Measurements from ENCODE around the gene CRY2. TPM values are rescaled to one million over a fixed set of nuclear protein-coding genes. Genes with fewer than 3 reads are reported as not detected.

Gene CRY2
- total and polyA plus RNA-seq, 4 donors = 16.7 to 72.9 (median 33.0) TPM

GRCh38 chr11:45909594-45910475, 62.6 kb downstream of the CRY2 start:
- 90% methylated on average over 32 of the region's 32 CpGs for WGBS

DNA sequence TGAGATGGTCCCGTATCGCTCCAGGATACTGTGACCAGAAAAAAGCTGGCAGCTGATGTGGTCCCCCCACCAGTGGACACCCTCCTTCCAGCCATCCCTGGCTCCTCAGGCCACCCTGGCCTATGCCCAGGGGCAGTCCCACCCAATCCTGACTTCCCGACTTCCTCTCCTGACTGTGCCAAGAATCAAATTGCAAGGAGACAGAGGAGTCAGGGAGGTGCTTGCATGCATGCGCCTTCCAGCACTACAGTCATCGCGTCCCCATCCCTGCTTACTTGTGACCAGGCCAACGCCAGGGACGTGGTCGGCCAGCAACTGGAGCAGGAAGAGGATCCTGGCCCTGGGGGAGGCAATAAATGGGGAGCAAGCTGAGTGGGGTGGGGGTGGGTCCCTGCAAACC, 63.3 kb downstream of the CRY2 start:
- Histone ChIP-seq H3K9me3 (ENCODE audit: control insufficient read depth in 4 of 4, low read length in 3 of 4) (no peaks in the 10 kb centered on the region), H3K36me3 (ENCODE audit: control insufficient read depth in 4 of 4, insufficient read depth in 3 of 4, low read depth in 1 of 4, low read length in 3 of 4) (peaks cover 16 to 29% (median 18%) of the 10 kb centered on the region in 4 donors), H3K9ac (ENCODE audit: low read depth in 1 of 2, low read length in 2 of 2) (no peak overlapping the region), H3K4me3 (ENCODE audit: low read depth in 1 of 3, low read length in 3 of 3) (no peak overlapping the region), H3K4me1 (ENCODE audit: control insufficient read depth in 4 of 4, insufficient read depth in 4 of 4, low read length in 3 of 4) (peaks cover 10 to 38% (median 29%) of the 10 kb centered on the region in 4 donors), H3K27ac (ENCODE audit: low read depth in 1 of 2, low read length in 2 of 2) (no peak overlapping the region), H3K27me3 (ENCODE audit: control insufficient read depth in 4 of 4, insufficient read depth in 4 of 4, low read length in 3 of 4) (no peaks in the 10 kb centered on the region)
- no peak for DNase-seq (ENCODE audit: low spot score)
- TF ChIP-seq, protein P1, sequence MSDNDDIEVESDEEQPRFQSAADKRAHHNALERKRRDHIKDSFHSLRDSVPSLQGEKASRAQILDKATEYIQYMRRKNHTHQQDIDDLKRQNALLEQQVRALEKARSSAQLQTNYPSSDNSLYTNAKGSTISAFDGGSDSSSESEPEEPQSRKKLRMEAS (IDR thresholded peaks at IDR 0.05) = no peak
- TF ChIP-seq NR2F2 (IDR thresholded peaks at IDR 0.05) (no peak), YY1 (IDR thresholded peaks at IDR 0.05) (no peak), SP1 (IDR thresholded peaks at IDR 0.05) (no peak), RXRA (IDR thresholded peaks at IDR 0.05) (no peak), FOXA1 (IDR thresholded peaks at IDR 0.05) (no peak), TAF1 (conservative IDR thresholded peaks at IDR 0.05) (no peak), GABPA (IDR thresholded peaks at IDR 0.05 in 1 of 2, conservative IDR thresholded peaks at IDR 0.05 in 1 of 2) (no peak), HNF4A (conservative IDR thresholded peaks at IDR 0.05) (no peak), FOXA2 (IDR thresholded peaks at IDR 0.05) (no peak), EGR1 (IDR thresholded peaks at IDR 0.05; ENCODE audit: low read depth in 2 of 2) (no peak), RAD21 (IDR thresholded peaks at IDR 0.05) (no peak)
- TF ChIP-seq, protein P2, sequence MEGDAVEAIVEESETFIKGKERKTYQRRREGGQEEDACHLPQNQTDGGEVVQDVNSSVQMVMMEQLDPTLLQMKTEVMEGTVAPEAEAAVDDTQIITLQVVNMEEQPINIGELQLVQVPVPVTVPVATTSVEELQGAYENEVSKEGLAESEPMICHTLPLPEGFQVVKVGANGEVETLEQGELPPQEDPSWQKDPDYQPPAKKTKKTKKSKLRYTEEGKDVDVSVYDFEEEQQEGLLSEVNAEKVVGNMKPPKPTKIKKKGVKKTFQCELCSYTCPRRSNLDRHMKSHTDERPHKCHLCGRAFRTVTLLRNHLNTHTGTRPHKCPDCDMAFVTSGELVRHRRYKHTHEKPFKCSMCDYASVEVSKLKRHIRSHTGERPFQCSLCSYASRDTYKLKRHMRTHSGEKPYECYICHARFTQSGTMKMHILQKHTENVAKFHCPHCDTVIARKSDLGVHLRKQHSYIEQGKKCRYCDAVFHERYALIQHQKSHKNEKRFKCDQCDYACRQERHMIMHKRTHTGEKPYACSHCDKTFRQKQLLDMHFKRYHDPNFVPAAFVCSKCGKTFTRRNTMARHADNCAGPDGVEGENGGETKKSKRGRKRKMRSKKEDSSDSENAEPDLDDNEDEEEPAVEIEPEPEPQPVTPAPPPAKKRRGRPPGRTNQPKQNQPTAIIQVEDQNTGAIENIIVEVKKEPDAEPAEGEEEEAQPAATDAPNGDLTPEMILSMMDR (IDR thresholded peaks at IDR 0.05; ENCODE audit: low read depth, low read length, missing input control) = no peak
- TF ChIP-seq, protein P3, sequence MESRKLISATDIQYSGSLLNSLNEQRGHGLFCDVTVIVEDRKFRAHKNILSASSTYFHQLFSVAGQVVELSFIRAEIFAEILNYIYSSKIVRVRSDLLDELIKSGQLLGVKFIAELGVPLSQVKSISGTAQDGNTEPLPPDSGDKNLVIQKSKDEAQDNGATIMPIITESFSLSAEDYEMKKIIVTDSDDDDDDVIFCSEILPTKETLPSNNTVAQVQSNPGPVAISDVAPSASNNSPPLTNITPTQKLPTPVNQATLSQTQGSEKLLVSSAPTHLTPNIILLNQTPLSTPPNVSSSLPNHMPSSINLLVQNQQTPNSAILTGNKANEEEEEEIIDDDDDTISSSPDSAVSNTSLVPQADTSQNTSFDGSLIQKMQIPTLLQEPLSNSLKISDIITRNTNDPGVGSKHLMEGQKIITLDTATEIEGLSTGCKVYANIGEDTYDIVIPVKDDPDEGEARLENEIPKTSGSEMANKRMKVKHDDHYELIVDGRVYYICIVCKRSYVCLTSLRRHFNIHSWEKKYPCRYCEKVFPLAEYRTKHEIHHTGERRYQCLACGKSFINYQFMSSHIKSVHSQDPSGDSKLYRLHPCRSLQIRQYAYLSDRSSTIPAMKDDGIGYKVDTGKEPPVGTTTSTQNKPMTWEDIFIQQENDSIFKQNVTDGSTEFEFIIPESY (IDR thresholded peaks at IDR 0.05) = no peak
- TF ChIP-seq, protein P4, sequence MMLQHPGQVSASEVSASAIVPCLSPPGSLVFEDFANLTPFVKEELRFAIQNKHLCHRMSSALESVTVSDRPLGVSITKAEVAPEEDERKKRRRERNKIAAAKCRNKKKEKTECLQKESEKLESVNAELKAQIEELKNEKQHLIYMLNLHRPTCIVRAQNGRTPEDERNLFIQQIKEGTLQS (IDR thresholded peaks at IDR 0.05) = no peak
- 94% methylated on average over 9 of the region's 9 CpGs for WGBS

More at GRCh38 chr11:45909594-45910475, 62.6 kb downstream of the CRY2 start:
- H3K9ac ChIP-seq (ENCODE audit: low read depth in 1 of 2, low read length in 2 of 2) = no peak overlapping the region
- H3K4me1 ChIP-seq (ENCODE audit: control insufficient read depth in 4 of 4, insufficient read depth in 4 of 4, low read length in 3 of 4) = peaks cover 9 to 30% (median 21%) of the 10 kb centered on the region in 4 donors
- H3K9me3 ChIP-seq (ENCODE audit: control insufficient read depth in 4 of 4, low read length in 3 of 4) = no peaks in the 10 kb centered on the region
- no peak for TF ChIP-seq TAF1 (conservative IDR thresholded peaks at IDR 0.05)
- TF ChIP-seq, protein P3 (IDR thresholded peaks at IDR 0.05) = no peak
- H3K27ac ChIP-seq (ENCODE audit: low read depth in 1 of 2, low read length in 2 of 2) = no peak overlapping the region
- H3K36me3 ChIP-seq (ENCODE audit: control insufficient read depth in 4 of 4, insufficient read depth in 3 of 4, low read depth in 1 of 4, low read length in 3 of 4) = peaks cover 13 to 23% (median 14%) of the 10 kb centered on the region in 4 donors
- no peaks in the 10 kb centered on the region for H3K27me3 ChIP-seq (ENCODE audit: control insufficient read depth in 4 of 4, insufficient read depth in 4 of 4, low read length in 3 of 4)
- no peak for DNase-seq (ENCODE audit: low spot score)
- H3K4me3 ChIP-seq (ENCODE audit: low read depth in 1 of 3, low read length in 3 of 3) = no peak overlapping the region

Measured in liver (tissue), 9 donors.